PFSK-1 (cell line): ENCODE measurements around the gene OR5M8.

Source experiments
- FOXP2 ChIP-seq: optimal IDR thresholded peaks from 2 replicates; pipeline ENCODE3; 2011; ENCODE audit warnings: borderline replicate concordance, control low read depth, inconsistent platforms; ENCODE audit not compliant: insufficient read depth; ENCODE audit errors: extremely low read length, extremely low read depth
- POLR2AphosphoS5 ChIP-seq: IDR thresholded peaks from 2 replicates; pipeline ENCODE4 v1.6.1; 2012; ENCODE audit warnings: low read depth, mild to moderate bottlenecking, control low read depth, low read length, moderate library complexity
- REST ChIP-seq, 2 experiments: IDR thresholded peaks; 2 replicates each; pipeline versions ENCODE4 v1.6.1 to v1.8.0; 2011 to 2012; ENCODE audit warnings: low read depth in 2 of 2, low read length in 2 of 2, control low read depth in 1 of 2, inconsistent platforms in 1 of 2, mild to moderate bottlenecking in 1 of 2, moderate library complexity in 1 of 2; ENCODE audit not compliant: insufficient read depth in 1 of 2
- SIN3A ChIP-seq: IDR thresholded peaks from 2 replicates; pipeline ENCODE4 v1.6.1; 2012; ENCODE audit warnings: mild to moderate bottlenecking, low read length, moderate library complexity, borderline replicate concordance; ENCODE audit not compliant: insufficient read depth
- TAF1 ChIP-seq: IDR thresholded peaks from 2 replicates; pipeline ENCODE4 v1.6.1; 2012; ENCODE audit warnings: low read length, control low read depth, borderline replicate concordance; ENCODE audit not compliant: insufficient read depth

The OR5M8 gene

DNA sequence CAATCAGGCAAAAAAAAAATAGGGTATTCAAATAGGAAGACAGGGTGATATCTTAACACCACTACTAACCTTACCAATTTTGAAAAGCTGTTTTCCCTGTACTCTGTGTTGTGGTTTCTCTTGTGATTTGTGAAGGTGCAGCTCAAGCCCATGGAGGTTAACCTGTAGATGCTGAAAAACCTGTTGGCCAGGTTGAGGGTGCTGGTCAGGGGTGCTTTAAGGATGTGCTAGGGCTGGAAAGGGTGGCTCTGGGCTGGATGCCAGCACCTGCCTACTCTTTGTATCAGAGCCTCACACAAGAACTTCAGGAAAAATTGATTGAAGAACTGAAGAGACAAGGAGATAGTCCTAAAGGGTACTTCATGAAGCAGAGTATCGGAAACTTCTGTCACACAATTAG, 18.3 kb upstream of the OR5M8 start:
- TF ChIP-seq TAF1, result no peak
- TF ChIP-seq FOXP2, result no peak
- TF ChIP-seq REST (IDR thresholded peaks at IDR 0.05; ENCODE audit: insufficient read depth in 1 of 2, low read depth in 2 of 2, low read length in 2 of 2), result no peak
- TF ChIP-seq SIN3A, result no peak
- no peak for TF ChIP-seq POLR2AphosphoS5

- no peak for TF ChIP-seq REST (IDR thresholded peaks at IDR 0.05; ENCODE audit: insufficient read depth in 1 of 2, low read depth in 2 of 2, low read length in 2 of 2)
- no peak for TF ChIP-seq TAF1
- TF ChIP-seq SIN3A, result no peak
- TF ChIP-seq POLR2AphosphoS5, result no peak
Observed at GRCh38 chr11:56497010-56497409, 5.8 kb upstream of the OR5M8 start.

DNA sequence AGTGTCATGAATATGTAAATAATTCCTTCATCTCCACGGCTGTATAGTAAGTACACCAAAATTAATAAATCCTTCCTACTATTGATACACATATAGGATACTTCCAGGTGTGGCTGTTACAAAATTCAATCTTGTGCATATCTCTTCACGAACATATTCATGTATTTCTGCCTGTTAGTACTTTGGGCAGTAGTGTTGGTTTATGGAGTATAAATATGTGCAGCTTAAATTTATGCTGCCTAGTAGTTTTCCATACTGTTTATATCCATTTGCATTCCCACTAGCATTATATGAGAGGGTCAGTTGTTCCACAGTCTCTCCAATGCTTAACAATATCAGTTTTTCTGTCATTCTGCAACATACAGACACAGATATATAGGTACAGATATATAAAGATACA, 3.9 kb upstream of the OR5M8 start:
- no peak for TF ChIP-seq REST (IDR thresholded peaks at IDR 0.05; ENCODE audit: insufficient read depth in 1 of 2, low read depth in 2 of 2, low read length in 2 of 2)
- no peak for TF ChIP-seq FOXP2
- TF ChIP-seq TAF1, result no peak
- no peak for TF ChIP-seq POLR2AphosphoS5
- no peak for TF ChIP-seq SIN3A

DNA sequence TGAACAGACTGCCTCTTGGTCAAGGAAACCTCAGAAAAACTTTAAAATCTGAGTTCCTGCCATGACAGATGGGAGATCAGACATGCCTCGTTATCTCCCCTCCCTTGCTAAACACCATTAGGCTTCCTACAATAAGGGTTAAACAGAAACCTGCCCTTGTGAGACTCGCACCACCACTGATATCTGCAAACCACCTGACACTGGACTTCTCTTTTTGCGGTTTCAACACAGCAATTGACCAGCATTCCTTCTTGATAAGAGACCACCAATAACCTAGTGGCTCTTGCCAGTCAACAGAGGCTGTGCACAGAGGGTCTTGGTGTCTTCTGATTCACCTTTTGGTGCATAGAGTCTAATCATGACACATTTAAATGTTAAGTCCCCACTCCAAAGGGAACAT, 4.4 kb downstream of the OR5M8 start:
- no peak for TF ChIP-seq POLR2AphosphoS5
- TF ChIP-seq SIN3A, result no peak
- TF ChIP-seq REST (IDR thresholded peaks at IDR 0.05; ENCODE audit: insufficient read depth in 1 of 2, low read depth in 2 of 2, low read length in 2 of 2), result no peak
- no peak for TF ChIP-seq TAF1
- TF ChIP-seq FOXP2, result no peak

DNA sequence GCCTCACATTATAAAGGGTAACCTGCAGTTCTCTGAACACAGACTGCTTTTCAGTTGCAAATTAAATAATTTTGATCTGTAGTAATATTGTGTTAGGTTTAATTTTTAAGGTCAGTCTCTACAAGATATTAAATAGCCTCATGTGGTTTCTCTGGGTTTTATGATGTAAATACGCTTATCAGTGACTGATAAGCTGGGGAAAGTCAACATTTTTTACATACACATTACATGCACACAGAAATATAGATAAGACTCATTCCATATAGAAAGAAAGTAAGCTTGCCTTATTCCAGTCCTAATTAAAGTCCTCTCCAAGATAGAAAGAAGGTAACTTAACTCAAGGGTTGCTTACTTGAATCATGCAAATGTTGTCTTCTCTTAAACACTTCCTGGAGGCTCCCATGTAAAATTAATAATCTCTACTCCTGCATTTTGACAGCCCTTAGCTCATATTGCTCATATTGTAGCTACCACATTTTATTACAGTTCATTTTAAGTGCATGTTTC, 16.4 kb downstream of the OR5M8 start:
- TF ChIP-seq POLR2AphosphoS5 (no peak), REST (IDR thresholded peaks at IDR 0.05; ENCODE audit: insufficient read depth in 1 of 2, low read depth in 2 of 2, low read length in 2 of 2) (no peak), TAF1 (no peak), FOXP2 (no peak), SIN3A (no peak)
